Astrocyte (in vitro differentiated cells and primary cell): ENCODE measurements around the gene TMEM225B. TPM values are rescaled to one million over a fixed set of nuclear protein-coding genes. Genes with fewer than 3 reads are reported as not detected.

Experiments used
- DNase-seq: peaks from one replicate; pipeline ENCODE4 v3.0.0-alpha.2; 2010; ENCODE audit warnings: low read depth
- FAIRE-seq: peaks from 2 replicates; lab custom pipeline; 2011; peaks lifted over from hg19 to GRCh38; lab: Jason Lieb, UNC
- H2AFZ ChIP-seq: 2 replicates; pipeline ENCODE4 v1.6.0; 2012; ENCODE audit warnings: low read depth, low read length, inconsistent platforms
- H3K27ac ChIP-seq: 2 replicates; pipeline ENCODE4 v1.5.1; 2011; ENCODE audit warnings: low read depth, low read length, inconsistent platforms
- H3K27me3 ChIP-seq: 2 replicates; pipeline ENCODE4 v1.6.0; 2011; ENCODE audit warnings: low read length, inconsistent platforms; ENCODE audit not compliant: insufficient read depth
- H3K36me3 ChIP-seq: 2 replicates; pipeline ENCODE4 v1.5.1; 2011; ENCODE audit warnings: low read length, inconsistent platforms; ENCODE audit not compliant: insufficient read depth
- H3K4me1 ChIP-seq: 2 replicates; pipeline ENCODE4 v1.5.1; 2011; ENCODE audit warnings: low read length, inconsistent platforms; ENCODE audit not compliant: insufficient read depth
- H3K4me2 ChIP-seq: 2 replicates; pipeline ENCODE4 v1.6.0; 2012; ENCODE audit warnings: low read length, inconsistent platforms
- H3K4me3 ChIP-seq: 2 replicates; pipeline ENCODE4 v1.5.1; 2011; ENCODE audit warnings: low read depth, mild to moderate bottlenecking, low read length, inconsistent platforms; ENCODE audit not compliant: insufficient read depth
- H3K79me2 ChIP-seq: 2 replicates; pipeline ENCODE4 v1.6.0; 2012; ENCODE audit warnings: mild to moderate bottlenecking, low read length, inconsistent platforms; ENCODE audit not compliant: insufficient read depth
- H3K9ac ChIP-seq: 2 replicates; pipeline ENCODE4 v1.6.0; 2012; ENCODE audit warnings: mild to moderate bottlenecking, low read length, inconsistent platforms
- H3K9me3 ChIP-seq: 2 replicates; pipeline ENCODE4 v1.5.1; 2012; ENCODE audit warnings: low read depth, mild to moderate bottlenecking, low read length, inconsistent platforms; ENCODE audit not compliant: insufficient read depth
- H4K20me1 ChIP-seq: 2 replicates; pipeline ENCODE4 v1.6.0; 2012; ENCODE audit warnings: low read length, inconsistent platforms; ENCODE audit not compliant: insufficient read depth
- H3K27ac Mint-ChIP-seq: one replicate; pipeline ENCODE4 v1.8.0; 2021; ENCODE audit warnings: mild to moderate bottlenecking, mixed read lengths; ENCODE audit not compliant: unreplicated experiment
- H3K27me3 Mint-ChIP-seq: one replicate; pipeline ENCODE4 v1.8.0; 2021; ENCODE audit warnings: low read depth, mixed read lengths; ENCODE audit not compliant: unreplicated experiment
- H3K36me3 Mint-ChIP-seq: one replicate; pipeline ENCODE4 v1.8.0; 2021; ENCODE audit warnings: low read depth, mixed read lengths; ENCODE audit not compliant: unreplicated experiment
- H3K4me1 Mint-ChIP-seq: one replicate; pipeline ENCODE4 v1.8.0; 2021; ENCODE audit warnings: low read depth, mixed read lengths; ENCODE audit not compliant: unreplicated experiment
- H3K4me3 Mint-ChIP-seq: one replicate; pipeline ENCODE4 v1.8.0; 2021; ENCODE audit warnings: mild to moderate bottlenecking, moderate library complexity, mixed read lengths; ENCODE audit not compliant: unreplicated experiment
- H3K9me3 Mint-ChIP-seq: one replicate; pipeline ENCODE4 v1.8.0; 2021; ENCODE audit warnings: mild to moderate bottlenecking, mixed read lengths; ENCODE audit not compliant: unreplicated experiment
- CTCF ChIP-seq: IDR thresholded peaks from 2 replicates; pipeline ENCODE4 v1.5.1; 2011; ENCODE audit warnings: low read depth, mild to moderate bottlenecking, inconsistent platforms, low read length, moderate library complexity; ENCODE audit not compliant: insufficient read depth
- EZH2 ChIP-seq: IDR thresholded peaks from 2 replicates; pipeline ENCODE4 v1.6.1; 2012; ENCODE audit warnings: mild to moderate bottlenecking, low read length, inconsistent platforms; ENCODE audit not compliant: insufficient read depth
- total RNA-seq: library from RNA; stranded (reverse); gene quantifications from 2 replicates; pipeline ENCODE4 v1.2.1, GENCODE V29; 2021

Gene TMEM225B
- total RNA-seq, 1 donor from 2014 or later: 0.23 TPM

- H3K4me3 ChIP-seq: no peak overlapping the region
- H3K27me3 ChIP-seq: no peaks in the 10 kb centered on the region
- peaks cover 24% of the 10 kb centered on the region for H3K36me3 Mint-ChIP-seq
- peaks cover 20% of the 10 kb centered on the region for H3K36me3 ChIP-seq
- H3K9me3 ChIP-seq: no peaks in the 10 kb centered on the region
- H4K20me1 ChIP-seq: peaks cover 22% of the 10 kb centered on the region
- no peak for FAIRE-seq
- H3K4me3 Mint-ChIP-seq: peak overlapping the region; percentile 92
- peaks cover 16% of the 10 kb centered on the region for H3K4me1 Mint-ChIP-seq
- peaks cover 8% of the 10 kb centered on the region for H3K4me1 ChIP-seq
- no peak overlapping the region for H3K4me2 ChIP-seq
- H2AFZ ChIP-seq: no peak overlapping the region
- no peak overlapping the region for H3K27ac ChIP-seq
- H3K27ac Mint-ChIP-seq: peak overlapping the region; percentile 79
- H3K79me2 ChIP-seq: peaks cover 27% of the 10 kb centered on the region
- no peak overlapping the region for H3K9ac ChIP-seq
- TF ChIP-seq CTCF (no peak), EZH2 (no peak)
- H3K27me3 Mint-ChIP-seq: no peaks in the 10 kb centered on the region
- H3K9me3 Mint-ChIP-seq: no peaks in the 10 kb centered on the region
- no peak for DNase-seq
These were observed 20.7 kb downstream of the TMEM225B start for GRCh38 chr7:99618726-99619125.

- Histone ChIP-seq H3K4me2 (no peak overlapping the region), H3K9ac (no peak overlapping the region), H3K27me3 (no peaks in the 10 kb centered on the region), H3K9me3 (no peaks in the 10 kb centered on the region), H3K4me3 (no peak overlapping the region), H3K27ac (no peak overlapping the region), H3K36me3 (peaks cover 24% of the 10 kb centered on the region), H3K79me2 (peaks cover 27% of the 10 kb centered on the region), H3K4me1 (peaks cover 8% of the 10 kb centered on the region), H2AFZ (no peak overlapping the region), H4K20me1 (peaks cover 23% of the 10 kb centered on the region)
- Mint-ChIP-seq H3K4me1 (peaks cover 16% of the 10 kb centered on the region), H3K36me3 (peaks cover 28% of the 10 kb centered on the region), H3K27me3 (no peaks in the 10 kb centered on the region), H3K27ac (no peak overlapping the region), H3K4me3 (peak overlapping the region; percentile 92), H3K9me3 (no peaks in the 10 kb centered on the region)
- DNase-seq (no peak), FAIRE-seq (no peak)
- no peak for TF ChIP-seq CTCF
These were observed 21.6 kb downstream of the TMEM225B start for GRCh38 chr7:99619571-99620130.

GRCh38 chr7:99621271-99621670, 23.2 kb downstream of the TMEM225B start:
- H3K27me3 Mint-ChIP-seq: no peaks in the 10 kb centered on the region
- FAIRE-seq (no peak), DNase-seq (no peak)
- H3K4me3 ChIP-seq: no peak overlapping the region
- H3K36me3 Mint-ChIP-seq: peaks cover 29% of the 10 kb centered on the region
- H3K4me1 ChIP-seq: peaks cover 8% of the 10 kb centered on the region
- H3K27ac Mint-ChIP-seq: no peak overlapping the region
- TF ChIP-seq EZH2 (no peak), CTCF (no peak)
- no peaks in the 10 kb centered on the region for H3K27me3 ChIP-seq
- no peaks in the 10 kb centered on the region for H3K9me3 ChIP-seq
- no peak overlapping the region for H3K9ac ChIP-seq
- peaks cover 27% of the 10 kb centered on the region for H3K79me2 ChIP-seq
- H3K36me3 ChIP-seq: peaks cover 38% of the 10 kb centered on the region
- no peaks in the 10 kb centered on the region for H3K9me3 Mint-ChIP-seq
- no peak overlapping the region for H2AFZ ChIP-seq
- H4K20me1 ChIP-seq: peaks cover 30% of the 10 kb centered on the region
- H3K4me1 Mint-ChIP-seq: peaks cover 16% of the 10 kb centered on the region
- no peak overlapping the region for H3K4me3 Mint-ChIP-seq
- no peak overlapping the region for H3K4me2 ChIP-seq
- no peak overlapping the region for H3K27ac ChIP-seq
